ENCODE data around the gene PCSK1N.
"Not testable (repeated sequence)": the region's sequence is repeated elsewhere in the genome, so short reads cannot be mapped to it uniquely, and the experiment has no call there.

Gene PCSK1N

GRCh38 chrX:48835524-48836329 is at the start of gene PCSK1N:
PCSK1N (minus strand) TSS chrX:48835610; CDS start chrX:48835532, 78 bp downstream.
- no peak for DNase-seq

DNA sequence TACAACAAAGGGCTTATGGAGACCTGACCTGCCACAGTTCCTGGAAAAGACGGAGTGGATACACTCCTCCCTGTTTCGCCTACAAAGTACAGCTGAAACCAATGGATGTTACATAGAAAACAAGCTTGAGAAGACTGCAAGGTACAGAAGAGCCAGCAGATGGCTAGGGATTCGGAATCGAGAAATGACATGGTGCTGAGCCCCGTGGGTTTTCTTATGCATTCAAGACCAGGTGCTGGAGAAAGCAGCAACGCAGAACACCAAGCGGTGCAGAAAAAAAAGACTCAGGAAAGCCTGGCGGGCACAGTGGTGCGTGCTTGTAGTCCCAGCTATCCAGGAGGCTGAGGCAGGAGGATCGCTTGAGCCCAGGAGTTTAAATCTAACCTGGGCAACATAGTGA is 48.3 kb upstream of the PCSK1N start:
- no peak for DNase-seq

DNA sequence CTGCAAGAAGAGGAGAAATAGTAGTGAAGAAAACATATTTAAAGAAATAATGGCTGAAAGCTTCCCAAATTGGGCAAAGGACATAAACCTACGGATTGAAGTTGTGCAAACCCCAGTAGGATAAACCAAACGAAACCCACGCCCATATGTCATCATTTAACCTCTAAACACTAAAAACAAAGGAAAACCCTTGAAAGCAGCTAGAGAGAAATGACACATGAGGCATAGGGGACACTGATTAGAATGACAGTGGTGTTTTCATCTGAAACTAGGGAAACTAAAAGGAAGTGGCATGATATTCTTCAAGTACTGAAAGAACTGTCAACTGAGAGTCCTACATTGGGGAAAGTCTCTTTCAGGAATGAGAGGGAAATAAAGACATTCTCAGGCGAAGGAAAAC is 41.5 kb upstream of the PCSK1N start:
- DNase-seq = not testable (repeated sequence)

DNA sequence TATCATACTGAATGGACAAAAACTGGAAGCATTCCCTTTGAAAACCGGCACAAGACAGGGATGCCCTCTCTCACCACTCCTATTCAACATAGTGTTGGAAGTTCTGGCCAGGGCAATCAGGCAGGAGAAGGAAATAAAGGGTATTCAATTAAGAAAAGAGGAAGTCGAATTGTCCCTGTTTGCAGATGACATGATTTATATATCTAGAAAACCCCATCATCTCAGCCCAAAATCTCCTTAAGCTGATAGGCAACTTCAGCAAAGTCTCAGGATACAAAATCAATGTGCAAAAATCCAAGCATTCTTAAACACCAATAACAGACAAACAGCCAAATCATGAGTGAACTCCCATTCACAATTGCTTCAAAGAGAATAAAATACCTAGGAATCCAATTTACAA is 36.6 kb upstream of the PCSK1N start:
- not testable (repeated sequence) for DNase-seq

GRCh38 chrX:48864210-48864609 is 28.8 kb upstream of the PCSK1N start:
- DNase-seq = no peak

DNA sequence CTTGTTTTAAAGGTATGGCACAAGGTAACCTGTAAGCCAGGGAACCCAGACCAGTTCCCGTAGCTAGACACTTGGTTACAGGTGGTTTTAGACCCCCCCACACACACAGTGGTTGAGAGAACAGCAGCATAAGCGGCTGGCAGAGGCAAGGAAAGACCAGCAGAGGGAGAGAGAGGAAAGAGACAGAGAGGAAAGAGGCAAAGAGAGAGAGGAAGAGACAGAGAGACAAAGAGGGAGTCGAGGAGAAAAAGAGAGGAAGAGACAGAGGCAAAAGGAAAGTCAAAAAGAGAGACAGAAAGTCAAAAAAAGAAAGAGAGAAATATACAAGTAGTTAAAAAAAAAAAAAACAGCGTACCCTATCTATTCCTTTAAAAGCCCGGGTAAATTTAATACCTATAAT is 19.5 kb upstream of the PCSK1N start:
- no peak for DNase-seq

- DNase-seq = not testable (repeated sequence)
Measured at GRCh38 chrX:48854121-48854804, 18.9 kb upstream of the PCSK1N start.

DNA sequence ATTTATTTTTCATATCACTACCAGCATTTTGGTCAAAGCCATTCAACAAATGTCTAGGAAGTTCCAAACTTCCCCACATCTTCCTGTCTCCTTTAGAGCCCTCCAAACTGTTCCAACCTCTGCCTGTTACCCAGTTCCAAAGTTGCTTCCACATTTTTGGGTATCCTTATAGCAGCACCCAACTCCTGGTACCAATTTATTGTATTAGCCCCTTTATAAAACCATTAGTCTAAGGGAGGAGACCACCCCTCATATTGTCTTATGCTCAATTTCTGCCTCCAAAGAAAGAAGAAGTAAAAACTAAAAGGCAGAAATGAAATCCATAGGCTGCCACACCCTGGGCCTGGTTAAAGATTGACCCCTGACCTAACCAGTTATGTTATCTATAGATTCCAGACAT is 18.1 kb upstream of the PCSK1N start:
- DNase-seq = not testable (repeated sequence)

DNA sequence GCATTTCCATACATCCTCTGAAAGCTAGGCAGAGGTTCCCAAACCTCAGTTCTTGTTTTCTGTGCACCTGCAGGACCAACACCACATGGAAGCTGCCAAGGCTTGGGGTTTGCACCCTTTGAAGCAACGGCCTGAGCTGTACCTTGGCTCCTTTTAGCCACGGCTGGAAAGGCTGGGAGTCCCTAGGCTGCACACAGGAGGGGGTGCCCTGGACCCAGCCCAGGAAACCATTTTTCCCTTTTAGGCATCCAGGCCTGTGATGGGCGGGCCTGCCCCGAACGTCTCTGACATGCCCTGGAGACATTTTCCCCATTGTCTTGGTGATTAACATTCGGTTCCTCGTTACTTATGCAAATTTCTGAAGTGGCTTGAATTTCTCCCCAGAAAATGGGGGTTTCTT is 17.4 kb upstream of the PCSK1N start:
- DNase-seq = no peak

DNA sequence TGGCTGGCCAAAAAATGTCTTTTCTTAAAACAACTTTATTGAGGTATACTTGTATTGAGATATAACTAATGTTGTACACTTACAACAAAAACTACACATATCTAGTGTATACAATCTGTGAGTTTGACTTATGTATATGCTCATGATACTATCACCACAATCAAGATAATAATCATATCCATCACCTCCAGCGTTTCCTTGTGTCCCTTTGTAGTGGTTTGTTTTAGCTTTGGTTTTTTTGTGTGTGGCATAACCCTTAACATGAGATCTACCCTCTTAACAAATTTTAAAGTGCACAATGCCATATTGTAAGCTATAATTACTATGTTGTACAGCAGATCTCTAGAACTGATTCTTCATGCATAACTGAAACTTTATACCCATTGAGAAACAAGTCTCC is 13.4 kb upstream of the PCSK1N start:
- no peak for DNase-seq

- DNase-seq = no peak
Measured at GRCh38 chrX:48839686-48840085, 4.3 kb upstream of the PCSK1N start.

- DNase-seq = no peak
Measured at GRCh38 chrX:48834383-48834709, 1.1 kb downstream of the PCSK1N start.

- no peak for DNase-seq
Measured at GRCh38 chrX:48833542-48834138, 1.8 kb downstream of the PCSK1N start.

GRCh38 chrX:48831909-48832291 is 3.5 kb downstream of the PCSK1N start:
- no peak for DNase-seq

GRCh38 chrX:48831136-48831908 is 4.1 kb downstream of the PCSK1N start:
- no peak for DNase-seq

- DNase-seq = no peak
Measured at GRCh38 chrX:48829016-48829735, 6.2 kb downstream of the PCSK1N start.

DNA sequence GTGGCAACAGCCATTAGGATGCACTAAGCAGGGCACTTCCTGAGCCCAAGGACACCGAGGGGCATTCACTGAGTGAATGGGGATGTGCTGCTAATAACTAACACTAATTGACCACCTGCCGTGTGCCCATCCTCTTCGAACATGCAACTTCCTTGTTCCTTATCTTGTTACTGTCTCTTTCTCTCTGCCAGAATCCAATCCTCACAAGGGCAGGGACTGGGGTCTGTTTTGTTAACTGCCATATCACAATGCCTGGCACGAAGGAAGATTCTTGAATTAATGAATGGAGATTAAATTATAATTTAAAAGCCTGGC is 7.8 kb downstream of the PCSK1N start:
- DNase-seq = no peak

DNA sequence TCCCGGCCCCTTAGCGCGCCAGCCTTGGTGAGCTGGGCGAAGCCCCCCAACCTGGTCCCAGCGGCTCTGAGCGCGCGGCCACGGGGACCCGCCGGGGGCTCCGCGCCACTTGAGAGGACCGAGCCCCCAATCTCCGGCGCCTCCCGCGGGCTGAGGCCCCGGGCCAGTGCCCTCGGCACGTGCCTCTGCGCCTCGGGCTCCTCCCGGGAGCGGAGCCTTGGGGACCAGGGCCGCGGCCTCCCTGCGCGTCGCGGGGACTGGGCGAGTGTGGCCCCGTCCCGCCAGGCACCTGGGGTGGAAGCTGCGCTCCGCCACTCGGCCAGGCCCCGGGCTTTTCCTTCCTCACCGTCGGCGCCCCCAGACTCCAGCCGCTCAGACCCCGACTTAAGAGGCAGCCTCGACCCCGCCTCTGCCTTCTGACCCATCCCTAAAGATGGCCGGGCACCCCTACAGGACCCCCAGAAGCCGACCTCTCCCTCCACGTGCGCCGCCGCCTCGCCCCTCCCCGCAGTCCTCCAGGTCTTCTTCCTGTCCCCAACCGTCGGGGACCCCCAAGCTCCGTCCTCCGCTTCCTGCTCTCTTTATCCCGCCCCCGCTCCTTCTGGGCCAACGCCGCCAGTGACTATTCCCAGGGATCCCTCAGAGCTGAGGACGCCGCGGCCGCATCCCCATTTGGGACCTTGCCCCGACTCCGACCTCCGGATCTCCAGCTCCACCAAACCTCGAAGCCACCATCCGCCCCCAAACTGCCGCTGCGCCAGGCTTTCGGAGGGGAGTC is 8.3 kb downstream of the PCSK1N start:
- DNase-seq = no peak

DNA sequence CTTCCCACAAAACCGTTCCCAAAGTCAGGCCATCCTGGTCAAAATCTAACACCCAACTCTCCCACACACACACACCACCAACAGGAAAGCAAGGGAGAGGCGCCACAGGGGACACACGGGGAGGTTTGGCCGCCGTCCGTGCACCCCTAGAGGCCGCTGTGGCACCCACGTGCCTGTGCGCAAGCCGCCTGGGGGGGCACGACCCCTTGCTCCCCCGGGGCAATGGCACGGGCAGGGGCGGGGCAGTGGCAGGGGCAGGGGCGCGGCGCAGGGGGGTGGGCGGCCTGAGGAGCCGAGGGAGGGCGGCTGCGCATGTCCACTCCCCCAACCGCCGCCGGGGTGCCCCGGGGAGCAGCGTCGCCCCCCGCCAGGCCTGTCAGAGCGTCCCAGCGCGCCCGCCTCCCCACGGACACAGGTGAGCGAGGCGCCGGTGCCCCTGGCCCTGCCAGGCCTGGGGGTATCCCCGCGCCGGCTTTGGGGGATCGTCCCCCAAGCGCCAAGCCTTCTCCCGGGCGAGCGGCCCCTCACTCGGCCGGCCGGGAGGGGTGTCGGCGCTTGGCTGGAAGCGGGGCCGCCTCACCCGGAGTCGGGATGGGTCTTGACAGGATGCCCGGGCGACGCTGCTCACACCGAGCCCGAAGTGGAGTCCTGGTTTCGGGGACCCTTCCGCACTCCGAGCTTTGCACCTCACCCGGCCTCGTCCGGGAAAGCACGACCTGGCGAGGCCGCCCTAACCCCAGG is 9.1 kb downstream of the PCSK1N start, which contains the start of gene ERAS:
TSS of gene ERAS (plus strand) at position 379 of the 741 bp plus-strand sequence. CDS start 2,611 bp downstream, outside the sequence.
- no peak for DNase-seq

- no peak for DNase-seq
Measured at GRCh38 chrX:48824066-48824465, 11.3 kb downstream of the PCSK1N start.

DNA sequence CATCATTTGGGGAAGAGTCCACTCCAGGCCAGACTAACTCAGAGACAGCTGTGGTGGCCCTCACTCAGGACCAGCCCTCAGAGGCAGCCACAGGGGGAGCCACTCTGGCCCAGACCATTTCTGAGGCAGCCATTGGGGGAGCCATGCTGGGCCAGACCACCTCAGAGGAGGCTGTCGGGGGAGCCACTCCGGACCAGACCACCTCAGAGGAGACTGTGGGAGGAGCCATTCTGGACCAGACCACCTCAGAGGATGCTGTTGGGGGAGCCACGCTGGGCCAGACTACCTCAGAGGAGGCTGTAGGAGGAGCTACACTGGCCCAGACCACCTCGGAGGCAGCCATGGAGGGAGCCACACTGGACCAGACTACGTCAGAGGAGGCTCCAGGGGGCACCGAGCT is 12.4 kb downstream of the PCSK1N start:
- no peak for DNase-seq
